Aortic smooth muscle cell (primary cell): ENCODE measurements around the gene EZH1. TPM values are rescaled to one million over a fixed set of nuclear protein-coding genes. Genes with fewer than 3 reads are reported as not detected.

Experiments
- total RNA-seq: library from RNA; depleted of rRNA; stranded (reverse); fragments of >200 nt; gene quantifications from 2 replicates; pipeline ENCODE4 v1.2.3, GENCODE V29; 2014

The EZH1 gene
- total RNA-seq: 14.9 and 15.6 TPM in 2 replicates

DNA sequence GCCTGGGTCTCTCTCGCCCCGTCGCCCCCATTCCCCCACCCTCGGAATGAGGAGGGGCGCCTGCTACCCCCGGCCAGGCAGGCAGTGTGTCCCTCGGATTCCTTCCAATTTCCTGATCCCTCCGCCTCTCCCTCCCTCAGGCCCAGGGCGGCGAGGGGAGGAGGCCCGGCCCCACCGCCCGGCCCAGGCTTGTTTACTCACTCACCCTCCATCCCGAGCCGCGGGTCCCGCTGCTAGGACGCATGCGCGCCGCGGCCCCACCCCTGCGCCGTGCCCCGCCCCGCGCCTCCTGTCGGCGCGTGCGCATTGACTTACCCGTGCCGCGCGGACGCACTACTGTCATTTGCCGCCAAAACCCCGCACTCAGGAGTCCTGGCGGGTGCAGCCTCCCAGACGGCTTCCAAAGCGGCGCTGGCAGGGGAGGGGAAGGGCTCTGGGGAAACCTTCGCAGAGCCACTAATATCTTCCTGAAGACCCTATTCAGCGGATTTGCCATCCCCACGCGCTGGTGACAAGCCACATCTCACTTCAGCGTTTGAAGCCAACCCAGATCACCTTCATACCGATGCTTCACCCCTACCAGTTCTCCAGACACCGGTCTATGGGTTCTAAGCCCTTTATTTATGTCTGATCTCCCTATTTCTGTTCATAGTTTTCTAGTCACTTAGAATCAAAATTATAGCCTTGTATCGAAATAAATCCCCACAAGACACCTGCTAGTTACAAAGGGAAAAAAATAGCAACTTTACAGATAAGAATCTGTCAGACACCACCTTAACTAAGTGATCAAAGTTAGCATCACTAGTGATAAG is at the start of gene EZH1:
EZH1 (minus strand) TSS at position 235 of the 812 bp plus-strand sequence. CDS start 16,099 bp downstream, outside the sequence.

DNA sequence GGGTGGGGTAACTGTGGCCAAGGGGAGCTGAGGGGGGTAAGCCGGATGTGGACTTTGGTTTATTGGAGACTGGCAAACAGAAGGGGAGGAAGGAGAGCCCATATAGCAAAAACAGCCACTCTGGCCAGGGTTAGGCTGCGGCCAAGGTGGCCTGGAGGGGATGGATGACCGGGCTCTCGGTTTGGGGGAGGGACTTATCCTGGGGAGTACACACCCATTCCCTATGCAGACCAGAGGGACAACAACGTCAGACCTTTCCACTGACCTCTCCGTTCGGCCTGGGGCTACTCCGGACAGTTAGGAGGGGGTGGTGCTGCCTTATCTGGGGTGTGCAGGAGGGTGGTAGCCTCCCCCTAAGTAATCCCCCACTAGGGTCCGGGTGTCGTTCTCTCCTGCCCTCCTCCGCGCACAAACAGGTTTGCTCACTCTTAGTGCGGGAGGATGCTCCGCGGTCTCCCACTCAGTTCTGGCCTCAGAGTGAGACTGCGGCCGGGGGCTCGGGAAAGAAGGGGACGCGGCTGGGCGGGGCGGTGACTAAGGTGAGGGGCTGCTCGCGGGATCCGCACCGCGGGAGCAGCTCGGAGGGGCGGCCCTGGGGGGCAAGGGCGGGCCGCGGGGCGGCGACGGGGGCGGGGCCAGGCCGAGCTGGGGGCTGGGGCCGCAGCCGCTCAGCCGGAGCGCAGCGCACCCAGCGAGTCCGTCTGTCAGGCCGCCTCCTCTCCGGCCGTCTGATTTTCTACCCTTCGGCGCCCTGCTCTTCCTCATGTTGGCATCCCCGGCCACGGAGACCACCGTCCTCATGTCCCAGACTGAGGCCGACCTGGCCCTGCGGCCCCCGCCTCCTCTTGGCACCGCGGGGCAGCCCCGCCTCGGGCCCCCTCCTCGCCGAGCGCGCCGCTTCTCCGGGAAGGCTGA is 35.4 kb upstream of the EZH1 start, which contains the start of gene WNK4:
WNK4 (plus strand) TSS at position 675 of the 915 bp plus-strand sequence; CDS start at position 764, 89 bp downstream.

DNA sequence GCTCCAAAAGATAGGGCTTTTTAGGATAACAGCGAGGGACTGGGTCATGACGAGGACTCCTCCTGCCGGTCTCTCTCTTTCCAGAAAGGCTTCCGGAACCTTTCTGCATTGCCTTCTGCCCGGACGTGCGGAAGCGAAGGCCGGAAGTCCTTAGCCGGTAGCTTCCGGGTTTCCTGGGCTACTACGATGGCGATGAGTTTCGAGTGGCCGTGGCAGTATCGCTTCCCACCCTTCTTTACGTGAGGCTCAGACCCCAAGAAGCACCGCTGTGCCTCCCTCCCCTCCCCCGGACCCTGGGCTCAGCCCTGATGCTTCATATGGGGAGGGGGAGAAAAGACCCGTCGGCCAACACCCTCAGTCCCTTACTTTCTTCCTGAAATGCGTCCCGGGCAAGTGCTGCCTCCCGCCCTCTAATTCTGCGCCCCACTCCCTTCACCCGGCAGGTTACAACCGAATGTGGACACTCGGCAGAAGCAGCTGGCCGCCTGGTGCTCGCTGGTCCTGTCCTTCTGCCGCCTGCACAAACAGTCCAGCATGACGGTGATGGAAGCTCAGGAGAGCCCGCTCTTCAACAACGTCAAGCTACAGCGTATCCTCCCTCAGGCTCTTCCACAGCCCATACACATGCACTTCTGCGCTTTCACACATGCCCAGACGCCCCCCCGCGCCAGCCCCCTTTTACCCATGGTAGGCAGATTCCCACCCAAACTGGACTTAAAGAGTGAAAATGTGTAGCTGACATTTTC is 28.6 kb upstream of the EZH1 start, which contains the start of gene VPS25:
VPS25 (plus strand) TSS at position 160 of the 746 bp plus-strand sequence; CDS start at position 187, 27 bp downstream.

DNA sequence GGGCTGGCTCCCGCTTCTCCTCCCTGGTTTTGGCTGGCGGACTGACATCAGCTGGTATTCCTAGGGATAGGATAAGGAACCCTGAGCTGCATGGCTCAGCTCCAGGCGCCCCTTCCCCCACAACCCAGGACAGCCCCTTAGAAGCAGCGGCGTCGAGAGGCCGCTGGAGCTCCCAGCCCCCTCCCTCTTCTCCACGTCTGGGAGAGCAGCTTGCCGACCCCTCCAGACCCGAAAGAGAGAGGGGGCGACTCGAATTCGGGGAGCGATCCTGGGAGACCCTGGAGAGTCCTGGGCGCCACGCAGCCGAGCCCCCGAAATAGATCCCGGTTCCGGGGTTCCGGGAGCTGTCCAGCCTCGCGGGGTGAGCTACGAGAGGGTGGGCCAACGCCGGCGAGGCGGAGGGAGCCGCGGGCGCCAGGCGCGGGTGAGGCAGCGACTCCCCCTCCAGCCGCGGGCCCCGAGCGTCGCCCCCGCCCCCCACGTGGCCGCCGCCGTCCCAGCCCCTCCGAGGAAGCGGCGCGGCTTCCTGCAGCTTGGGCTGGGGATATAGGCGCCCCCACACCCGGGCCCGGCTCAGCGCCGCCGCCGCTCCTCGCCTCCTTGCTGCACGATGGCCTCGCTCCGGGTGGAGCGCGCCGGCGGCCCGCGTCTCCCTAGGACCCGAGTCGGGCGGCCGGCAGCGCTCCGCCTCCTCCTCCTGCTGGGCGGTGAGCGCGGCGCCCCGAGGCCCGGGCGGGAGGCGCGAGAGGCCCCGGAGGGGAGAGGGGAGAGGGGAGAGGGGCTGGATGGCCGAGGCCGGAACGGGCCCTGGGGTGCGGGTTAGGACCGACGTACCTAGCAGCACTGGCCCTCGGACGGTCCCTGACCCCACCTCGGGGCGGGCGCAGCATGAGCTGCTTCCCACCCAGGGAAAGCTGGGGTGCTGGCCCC is 16.1 kb upstream of the EZH1 start, which contains the start of gene RAMP2:
RAMP2 (plus strand) TSS at position 576 of the 930 bp plus-strand sequence; CDS start at position 611, 35 bp downstream.

DNA sequence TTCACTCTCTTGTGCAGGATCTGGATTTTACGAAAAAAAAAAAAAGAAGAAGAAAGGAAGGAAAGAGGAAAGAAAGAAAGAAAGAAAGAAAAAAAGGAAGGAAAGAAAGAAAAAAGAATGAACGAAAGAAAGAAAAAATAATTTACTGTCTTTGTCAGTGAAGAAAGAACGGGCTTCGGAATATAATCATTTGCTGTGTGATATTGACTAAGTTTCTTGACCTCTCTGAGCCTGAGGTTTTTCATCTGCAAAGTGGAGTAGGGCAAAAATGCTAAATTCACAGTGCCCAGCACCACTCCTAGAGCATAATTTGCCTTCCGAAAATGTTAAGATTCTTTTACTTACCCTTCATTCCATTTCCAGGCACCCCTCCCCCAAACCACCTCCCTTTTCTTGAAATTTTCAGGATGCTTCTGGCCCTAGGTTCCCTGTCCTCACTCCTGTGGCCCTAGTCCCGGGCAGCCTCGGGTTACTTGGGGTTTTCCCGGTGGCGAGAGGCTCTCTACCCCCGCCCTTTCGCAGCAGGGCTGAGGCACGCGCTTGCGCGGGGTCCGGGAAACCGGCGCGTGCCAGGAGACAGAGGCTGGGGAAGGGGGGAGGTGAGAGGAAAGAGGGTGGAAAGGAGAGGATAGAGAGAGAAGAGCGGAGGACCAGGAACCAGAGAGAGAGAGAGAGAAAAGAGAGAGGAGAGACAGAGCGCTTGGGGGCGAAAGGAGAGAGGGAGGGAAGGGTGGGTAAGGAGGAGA is 62.7 kb downstream of the EZH1 start, which contains the start of gene CNTNAP1:
CNTNAP1 (plus strand) TSS at position 556 of the 746 bp plus-strand sequence. CDS start 299 bp downstream, outside the sequence.

DNA sequence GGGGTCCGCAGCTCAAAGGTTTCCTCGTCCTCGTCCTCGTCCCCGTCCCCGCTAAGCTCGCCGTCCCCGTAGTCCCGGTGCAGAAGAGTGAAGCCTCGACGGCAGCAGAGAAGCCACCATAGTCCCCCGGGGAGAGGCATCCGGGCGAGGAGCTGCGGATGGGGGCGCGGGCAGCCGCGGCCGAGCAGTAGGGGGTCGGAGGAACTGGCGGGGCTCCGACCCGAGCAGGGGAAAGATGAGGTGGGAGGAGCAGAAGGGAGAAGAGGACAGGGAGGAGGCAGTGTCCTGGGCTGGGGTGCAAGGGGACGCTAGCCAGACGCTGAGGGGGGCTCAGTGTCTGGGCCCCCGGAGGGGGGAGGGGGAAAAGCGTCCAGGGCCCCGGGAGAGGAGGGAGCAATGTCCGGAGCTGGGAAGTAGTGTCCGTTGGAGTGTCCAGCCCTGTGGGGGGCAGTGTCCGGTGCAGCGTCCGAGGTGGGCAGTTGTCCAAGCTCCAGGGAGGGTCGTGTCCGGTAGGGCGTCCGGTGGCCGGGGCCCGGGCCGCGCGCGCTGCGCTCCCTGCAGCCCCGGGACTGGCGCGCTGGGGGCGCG is 68.3 kb downstream of the EZH1 start, which contains the start of gene PLEKHH3:
PLEKHH3 (minus strand) TSS at position 571 of the 588 bp plus-strand sequence; CDS start at position 140, 431 bp downstream.

DNA sequence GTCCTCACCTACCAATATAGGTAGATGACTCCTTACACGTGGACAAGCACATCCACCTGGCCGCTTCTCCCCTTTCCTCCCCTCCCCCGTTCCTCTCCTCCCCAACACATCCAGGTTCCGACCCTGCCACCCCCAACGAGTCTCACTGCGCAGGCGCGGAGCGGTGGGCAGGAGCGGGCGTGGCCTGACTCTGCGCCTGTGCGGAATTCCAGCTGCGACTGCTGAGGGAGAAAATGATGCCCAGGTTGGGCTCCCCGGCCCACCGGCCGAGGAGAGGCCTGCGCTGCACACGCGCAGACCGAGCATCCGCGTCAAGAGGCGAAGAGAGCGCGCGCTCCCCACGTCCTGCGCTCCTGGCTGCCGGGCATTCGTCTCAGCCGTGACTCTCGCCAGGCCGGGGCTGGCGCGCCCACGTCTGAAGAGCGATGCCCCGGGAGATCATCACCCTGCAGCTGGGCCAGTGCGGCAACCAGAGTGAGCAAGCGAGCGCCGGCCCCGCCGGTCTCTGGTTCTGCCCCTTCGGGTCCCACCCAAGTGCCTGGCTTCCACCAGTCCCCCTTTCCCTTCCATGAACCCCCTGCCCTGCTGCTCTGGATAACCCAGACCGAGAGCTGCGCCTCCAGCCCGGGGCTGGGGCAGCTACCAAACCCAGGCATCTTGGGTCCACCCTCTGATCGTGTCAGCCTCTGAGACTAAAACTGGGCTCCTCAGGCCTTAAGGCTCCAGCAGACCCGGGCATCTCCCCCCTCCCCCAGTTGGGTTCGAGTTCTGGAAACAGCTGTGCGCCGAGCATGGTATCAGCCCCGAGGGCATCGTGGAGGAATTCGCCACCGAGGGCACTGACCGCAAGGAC is 85.5 kb downstream of the EZH1 start, which contains the start of gene TUBG2:
TUBG2 (plus strand) TSS at position 206 of the 853 bp plus-strand sequence; CDS start at position 426, 220 bp downstream.

Other genes with a start within 250 kb of the EZH1 start
- 44.9 and 46.9 TPM in 2 replicates for gene NAGLU, start 208.8 kb downstream of the EZH1 start, total RNA-seq
- gene HSD17B1, start 192.1 kb downstream of the EZH1 start, total RNA-seq: 1.2 and 1.8 TPM in 2 replicates
- gene COASY, start 182.9 kb downstream of the EZH1 start, total RNA-seq: 7.9 and 12.0 TPM in 2 replicates
- gene MLX, start 177.9 kb downstream of the EZH1 start, total RNA-seq: 34.8 and 42.1 TPM in 2 replicates
- gene PSMC3IP, start 167.3 kb downstream of the EZH1 start, total RNA-seq: 8.9 and 15.7 TPM in 2 replicates
- gene RETREG3, start 135.7 kb downstream of the EZH1 start, total RNA-seq: 50.7 and 55.1 TPM in 2 replicates
- gene TUBG1, start 135.4 kb downstream of the EZH1 start, total RNA-seq: 22.1 and 26.7 TPM in 2 replicates
- 6.5 and 9.3 TPM in 2 replicates for gene TUBG2, start 85.8 kb downstream of the EZH1 start, total RNA-seq
- gene PLEKHH3, start 68.0 kb downstream of the EZH1 start, total RNA-seq: 13.3 and 17.8 TPM in 2 replicates
- gene CCR10, start 63.2 kb downstream of the EZH1 start, total RNA-seq: 2.1 and 2.8 TPM in 2 replicates
- 25.1 and 38.4 TPM in 2 replicates for gene CNTNAP1, start 62.5 kb downstream of the EZH1 start, total RNA-seq
- 0.19 and 0.26 TPM in 2 replicates for gene RAMP2, start 16.2 kb upstream of the EZH1 start, total RNA-seq
- gene VPS25, start 28.4 kb upstream of the EZH1 start, total RNA-seq: 57.4 and 57.7 TPM in 2 replicates
- 0.06 TPM in 1 of 2 replicates, not detected in the other for gene WNK4, start 35.6 kb upstream of the EZH1 start, total RNA-seq
- gene COA3, start 53.7 kb upstream of the EZH1 start, total RNA-seq: 69.2 and 82.2 TPM in 2 replicates
- 0.12 and 0.13 TPM in 2 replicates for gene CNTD1, start 53.8 kb upstream of the EZH1 start, total RNA-seq
- gene BECN1, start 79.2 kb upstream of the EZH1 start, total RNA-seq: 159 and 176 TPM in 2 replicates
- 65.0 and 66.4 TPM in 2 replicates for gene PSME3, start 88.4 kb upstream of the EZH1 start, total RNA-seq
- gene AOC2, start 99.5 kb upstream of the EZH1 start, total RNA-seq: 0.40 and 0.56 TPM in 2 replicates
- gene AOC3, start 106.2 kb upstream of the EZH1 start, total RNA-seq: 0.26 and 0.44 TPM in 2 replicates
- gene G6PC1, start 155.8 kb upstream of the EZH1 start, total RNA-seq: not detected in 2 replicates
- 23.4 and 37.5 TPM in 2 replicates for gene AARSD1, start 219.4 kb upstream of the EZH1 start, total RNA-seq
- gene PTGES3L, start 235.0 kb upstream of the EZH1 start, total RNA-seq: not detected in 2 replicates
- 7.6 and 9.2 TPM in 2 replicates for gene RUNDC1, start 235.5 kb upstream of the EZH1 start, total RNA-seq